ENCODE data around the gene BNC2. TPM values are rescaled to one million over a fixed set of nuclear protein-coding genes. Genes with fewer than 3 reads are reported as not detected.
A peak's percentile ranks its signal among the peaks of the same experiment; 100 is the strongest.

BNC2 gene
- total RNA-seq, 1 donor from 2014 or later, result 2.9 TPM

DNA sequence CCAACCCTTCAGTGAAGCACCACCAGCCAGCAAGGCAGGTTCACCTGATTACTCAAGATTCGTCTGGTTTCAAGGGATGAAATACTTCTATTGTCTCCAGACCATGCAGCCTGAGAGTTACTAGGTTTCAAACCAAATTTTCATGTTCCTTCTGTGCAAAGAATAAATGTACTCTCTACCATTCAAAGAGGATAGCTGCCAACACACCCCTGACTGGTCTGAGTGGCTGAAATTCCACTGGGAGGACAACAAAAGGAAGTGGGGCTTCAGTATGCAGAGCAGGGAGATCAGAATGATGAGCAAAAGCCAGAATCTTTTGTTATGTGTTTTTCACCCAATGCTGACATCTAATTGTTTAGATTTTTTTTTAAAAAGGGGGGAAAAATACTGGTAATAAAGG is 356.3 kb downstream of the BNC2 start:
- DNase-seq (ENCODE audit: low read depth), result no peak
- TF ChIP-seq, protein P1, sequence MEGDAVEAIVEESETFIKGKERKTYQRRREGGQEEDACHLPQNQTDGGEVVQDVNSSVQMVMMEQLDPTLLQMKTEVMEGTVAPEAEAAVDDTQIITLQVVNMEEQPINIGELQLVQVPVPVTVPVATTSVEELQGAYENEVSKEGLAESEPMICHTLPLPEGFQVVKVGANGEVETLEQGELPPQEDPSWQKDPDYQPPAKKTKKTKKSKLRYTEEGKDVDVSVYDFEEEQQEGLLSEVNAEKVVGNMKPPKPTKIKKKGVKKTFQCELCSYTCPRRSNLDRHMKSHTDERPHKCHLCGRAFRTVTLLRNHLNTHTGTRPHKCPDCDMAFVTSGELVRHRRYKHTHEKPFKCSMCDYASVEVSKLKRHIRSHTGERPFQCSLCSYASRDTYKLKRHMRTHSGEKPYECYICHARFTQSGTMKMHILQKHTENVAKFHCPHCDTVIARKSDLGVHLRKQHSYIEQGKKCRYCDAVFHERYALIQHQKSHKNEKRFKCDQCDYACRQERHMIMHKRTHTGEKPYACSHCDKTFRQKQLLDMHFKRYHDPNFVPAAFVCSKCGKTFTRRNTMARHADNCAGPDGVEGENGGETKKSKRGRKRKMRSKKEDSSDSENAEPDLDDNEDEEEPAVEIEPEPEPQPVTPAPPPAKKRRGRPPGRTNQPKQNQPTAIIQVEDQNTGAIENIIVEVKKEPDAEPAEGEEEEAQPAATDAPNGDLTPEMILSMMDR (conservative IDR thresholded peaks at IDR 0.05; ENCODE audit: low read depth, low read length), result no peak
- H3K4me3 ChIP-seq (ENCODE audit: low read depth, low read length), result no peak overlapping the region

DNA sequence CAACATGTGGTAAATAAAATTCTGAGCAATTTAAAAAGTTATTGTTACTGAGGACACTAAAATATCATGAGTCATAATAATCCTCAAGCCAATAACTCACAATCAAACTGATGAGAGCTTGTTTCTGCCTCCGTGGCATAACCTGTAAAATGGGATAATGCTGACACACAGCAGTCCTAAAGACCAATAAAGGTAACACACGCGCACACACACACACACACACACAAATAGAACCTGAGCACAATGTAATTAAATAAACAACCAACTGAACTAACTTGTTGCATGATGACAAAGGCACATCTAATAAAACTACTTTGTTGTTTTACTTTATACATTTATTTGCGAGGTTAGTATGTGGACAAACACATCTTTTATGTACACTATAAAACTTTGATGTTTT is 358.2 kb downstream of the BNC2 start:
- no peak overlapping the region for H3K4me3 ChIP-seq (ENCODE audit: low read depth, low read length)
- no peak for DNase-seq (ENCODE audit: low read depth)
- TF ChIP-seq, protein P1 (conservative IDR thresholded peaks at IDR 0.05; ENCODE audit: low read depth, low read length), result no peak

DNA sequence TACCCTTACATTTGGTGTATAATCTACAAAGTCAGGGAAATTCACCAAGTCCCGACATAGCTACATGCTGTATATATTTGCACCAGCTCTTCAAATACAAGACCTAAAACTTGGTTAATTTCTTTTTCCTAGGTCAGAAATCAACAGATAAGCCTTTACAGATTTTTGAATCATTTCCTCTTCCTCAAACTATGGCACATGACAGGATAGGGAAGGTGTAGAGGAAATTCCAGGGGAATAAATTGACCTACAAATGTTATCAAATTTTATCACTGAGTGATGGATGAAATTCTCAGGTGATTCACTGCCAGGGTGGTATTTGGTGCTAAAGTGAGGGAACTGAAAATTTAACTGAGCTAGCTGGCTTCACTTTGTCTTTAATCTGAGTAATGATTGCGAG is 360.0 kb downstream of the BNC2 start:
- TF ChIP-seq, protein P1 (conservative IDR thresholded peaks at IDR 0.05; ENCODE audit: low read depth, low read length), result no peak
- no peak for DNase-seq (ENCODE audit: low read depth)
- no peak overlapping the region for H3K4me3 ChIP-seq (ENCODE audit: low read depth, low read length)

DNA sequence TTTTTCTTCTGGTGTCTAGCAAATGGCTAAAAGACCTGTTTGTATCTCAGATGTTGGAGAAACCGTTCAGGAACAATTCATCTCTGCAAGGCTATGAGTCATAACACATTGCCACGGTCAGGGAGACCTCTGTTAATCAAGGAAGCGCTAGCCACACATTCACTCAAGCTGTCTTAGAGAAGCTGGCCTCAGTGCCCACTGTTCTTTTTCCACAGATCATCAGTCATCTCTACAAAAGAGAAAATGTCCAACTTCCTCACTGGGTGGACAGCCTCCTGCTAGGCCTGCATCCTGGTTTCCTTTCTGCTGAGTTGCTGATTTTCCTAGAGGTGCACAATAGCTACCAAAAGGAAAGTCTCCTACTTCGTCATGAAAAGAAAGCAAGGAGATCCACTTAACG is 360.5 kb downstream of the BNC2 start:
- TF ChIP-seq, protein P1 (conservative IDR thresholded peaks at IDR 0.05; ENCODE audit: low read depth, low read length), result no peak
- DNase-seq (ENCODE audit: low read depth), result peak; percentile 61
- no peak overlapping the region for H3K4me3 ChIP-seq (ENCODE audit: low read depth, low read length)

DNA sequence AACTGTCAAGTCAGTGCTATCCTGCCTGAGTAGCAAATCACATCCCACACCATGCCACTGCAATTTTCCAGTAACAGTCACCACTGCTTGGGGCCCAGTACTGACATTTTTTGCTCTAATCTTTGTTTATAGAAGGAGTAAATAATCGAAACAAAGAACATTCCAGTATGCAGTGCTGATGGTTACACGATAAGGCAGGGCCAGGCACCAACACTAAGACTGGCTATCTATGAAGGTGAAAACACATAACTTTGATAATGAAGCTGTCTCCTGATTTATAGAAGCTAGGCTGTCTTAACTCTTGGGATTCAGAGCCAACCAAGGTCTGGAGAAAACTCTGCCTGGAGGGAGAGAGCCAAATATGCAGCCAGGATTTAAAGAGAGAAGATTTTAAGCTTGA is 365.3 kb downstream of the BNC2 start:
- TF ChIP-seq, protein P1 (conservative IDR thresholded peaks at IDR 0.05; ENCODE audit: low read depth, low read length), result no peak
- no peak for DNase-seq (ENCODE audit: low read depth)
- H3K4me3 ChIP-seq (ENCODE audit: low read depth, low read length), result no peak overlapping the region

DNA sequence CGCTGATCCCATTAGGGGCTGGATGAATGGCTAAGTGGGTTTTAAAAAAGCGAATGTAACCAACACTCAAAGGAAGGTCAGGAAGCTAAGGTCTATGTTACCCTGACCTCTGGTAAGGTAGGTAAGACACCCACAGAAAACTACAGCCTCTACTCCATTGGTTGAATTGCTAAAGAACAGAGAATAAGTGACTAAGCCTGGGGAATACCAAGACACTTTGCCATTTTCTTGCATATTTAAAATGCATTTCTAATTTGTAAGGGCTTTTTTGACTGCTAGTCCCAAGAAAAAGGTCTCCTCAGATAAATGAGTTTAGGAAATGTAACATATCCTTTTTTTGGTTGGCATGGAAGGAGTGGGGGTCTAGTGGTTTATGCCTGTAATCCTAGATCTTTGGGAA is 368.7 kb downstream of the BNC2 start:
- DNase-seq (ENCODE audit: low read depth), result no peak
- TF ChIP-seq, protein P1 (conservative IDR thresholded peaks at IDR 0.05; ENCODE audit: low read depth, low read length), result no peak

DNA sequence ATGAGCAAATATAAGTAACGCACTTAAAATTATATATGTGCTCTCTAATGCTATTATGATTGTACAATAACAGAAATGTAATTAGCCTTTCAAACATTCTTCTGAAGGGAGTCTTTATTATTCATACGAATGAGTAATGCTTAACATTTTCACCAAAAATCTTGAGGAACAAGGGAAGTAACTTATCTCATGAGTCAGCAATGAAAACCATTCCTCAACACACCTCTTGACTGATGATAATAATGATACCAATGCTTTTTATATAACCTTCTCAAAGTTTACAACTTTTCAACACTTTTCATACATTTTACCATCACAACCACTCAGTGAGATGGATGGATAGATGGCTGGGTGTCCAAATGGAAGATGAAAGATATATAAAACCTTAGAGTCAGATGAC is 369.3 kb downstream of the BNC2 start:
- H3K4me3 ChIP-seq (ENCODE audit: low read depth, low read length), result no peak overlapping the region
- TF ChIP-seq, protein P1 (conservative IDR thresholded peaks at IDR 0.05; ENCODE audit: low read depth, low read length), result no peak
- DNase-seq (ENCODE audit: low read depth), result no peak

More for the DNA sequence above, 368.7 kb downstream of the BNC2 start:
- H3K4me3 ChIP-seq (ENCODE audit: low read depth, low read length), result no peak overlapping the region

Data from epithelial cell of proximal tubule (primary cell).